IPS-20b (cell line): ENCODE measurements around the gene FHOD3.

Source experiments
- H3K27ac ChIP-seq: one replicate; pipeline ENCODE4 v1.5.1; 2013; ENCODE audit warnings: low read length
- H3K27me3 ChIP-seq: 2 replicates; pipeline ENCODE4 v1.6.1; 2013; ENCODE audit warnings: mild to moderate bottlenecking, low read length, inconsistent platforms; ENCODE audit not compliant: insufficient read depth
- H3K36me3 ChIP-seq: 2 replicates; pipeline ENCODE4 v1.6.1; 2013; ENCODE audit warnings: low read depth, mild to moderate bottlenecking, inconsistent platforms, low read length, moderate library complexity; ENCODE audit not compliant: insufficient read depth
- H3K4me1 ChIP-seq: 2 replicates; pipeline ENCODE4 v1.6.1; 2013; ENCODE audit warnings: mild to moderate bottlenecking, control low read depth, inconsistent platforms, low read length, moderate library complexity; ENCODE audit not compliant: insufficient read depth
- H3K4me3 ChIP-seq: 2 replicates; pipeline ENCODE4 v1.5.1; 2013; ENCODE audit warnings: mild to moderate bottlenecking, low read length, inconsistent platforms
- H3K9ac ChIP-seq: 2 replicates; pipeline ENCODE4 v1.6.1; 2013; ENCODE audit warnings: low read depth, mild to moderate bottlenecking, inconsistent platforms, low read length, moderate library complexity
- H3K9me3 ChIP-seq: 2 replicates; pipeline ENCODE4 v1.6.1; 2013; ENCODE audit warnings: mild to moderate bottlenecking, low read depth, low read length, inconsistent platforms; ENCODE audit not compliant: insufficient read depth

The FHOD3 gene

GRCh38 chr18:36702401-36703013 lies 405.0 kb downstream of the FHOD3 start:
- no peaks in the 10 kb centered on the region for H3K36me3 ChIP-seq
- no peaks in the 10 kb centered on the region for H3K4me1 ChIP-seq
- H3K9ac ChIP-seq = no peak overlapping the region
- H3K27me3 ChIP-seq = no peaks in the 10 kb centered on the region
- H3K9me3 ChIP-seq = no peaks in the 10 kb centered on the region
- H3K27ac ChIP-seq = no peak overlapping the region
- H3K4me3 ChIP-seq = no peak overlapping the region

DNA sequence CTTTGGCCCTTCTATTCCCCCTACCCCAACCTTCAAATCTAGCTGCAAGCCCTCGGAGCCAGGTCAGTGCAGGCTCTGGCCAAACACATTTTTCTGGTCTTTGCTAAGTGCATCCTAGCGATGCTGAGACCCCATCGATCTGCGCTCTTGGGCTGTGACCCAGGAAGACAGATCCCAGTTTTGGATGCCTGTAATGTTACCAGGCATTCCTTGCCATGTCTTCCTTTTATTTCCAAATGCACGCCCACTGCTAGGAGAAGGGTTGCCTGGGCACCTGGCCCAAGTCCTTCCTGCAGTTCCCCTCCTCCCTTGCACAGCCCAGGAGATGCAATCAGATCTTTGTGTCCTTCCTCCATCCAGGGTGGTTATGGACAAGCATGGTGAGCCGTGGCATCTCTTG lies 406.6 kb downstream of the FHOD3 start:
- Histone ChIP-seq H3K9ac (no peak overlapping the region), H3K4me1 (no peaks in the 10 kb centered on the region), H3K36me3 (no peaks in the 10 kb centered on the region), H3K27ac (no peak overlapping the region), H3K4me3 (no peak overlapping the region), H3K9me3 (no peaks in the 10 kb centered on the region), H3K27me3 (no peaks in the 10 kb centered on the region)

GRCh38 chr18:36706134-36706881 lies 408.8 kb downstream of the FHOD3 start:
- H3K27me3 ChIP-seq = no peaks in the 10 kb centered on the region
- H3K4me3 ChIP-seq = no peak overlapping the region
- no peak overlapping the region for H3K9ac ChIP-seq
- H3K9me3 ChIP-seq = no peaks in the 10 kb centered on the region
- no peaks in the 10 kb centered on the region for H3K36me3 ChIP-seq
- H3K4me1 ChIP-seq = no peaks in the 10 kb centered on the region
- H3K27ac ChIP-seq = no peak overlapping the region

GRCh38 chr18:36708366-36708765 lies 410.9 kb downstream of the FHOD3 start:
- no peak overlapping the region for H3K27ac ChIP-seq
- no peaks in the 10 kb centered on the region for H3K27me3 ChIP-seq
- H3K9me3 ChIP-seq = no peaks in the 10 kb centered on the region
- H3K9ac ChIP-seq = no peak overlapping the region
- no peak overlapping the region for H3K4me3 ChIP-seq
- no peaks in the 10 kb centered on the region for H3K36me3 ChIP-seq
- H3K4me1 ChIP-seq = no peaks in the 10 kb centered on the region

GRCh38 chr18:36709315-36709714 lies 411.8 kb downstream of the FHOD3 start:
- H3K36me3 ChIP-seq = no peaks in the 10 kb centered on the region
- H3K9ac ChIP-seq = no peak overlapping the region
- no peak overlapping the region for H3K27ac ChIP-seq
- no peak overlapping the region for H3K4me3 ChIP-seq
- H3K27me3 ChIP-seq = no peaks in the 10 kb centered on the region
- no peaks in the 10 kb centered on the region for H3K4me1 ChIP-seq
- H3K9me3 ChIP-seq = no peaks in the 10 kb centered on the region

- H3K27me3 ChIP-seq = no peaks in the 10 kb centered on the region
- H3K27ac ChIP-seq = no peak overlapping the region
- no peak overlapping the region for H3K4me3 ChIP-seq
- no peak overlapping the region for H3K9ac ChIP-seq
- H3K4me1 ChIP-seq = no peaks in the 10 kb centered on the region
- no peaks in the 10 kb centered on the region for H3K36me3 ChIP-seq
- H3K9me3 ChIP-seq = no peaks in the 10 kb centered on the region
Measured at GRCh38 chr18:36711014-36711725, 413.7 kb downstream of the FHOD3 start.

DNA sequence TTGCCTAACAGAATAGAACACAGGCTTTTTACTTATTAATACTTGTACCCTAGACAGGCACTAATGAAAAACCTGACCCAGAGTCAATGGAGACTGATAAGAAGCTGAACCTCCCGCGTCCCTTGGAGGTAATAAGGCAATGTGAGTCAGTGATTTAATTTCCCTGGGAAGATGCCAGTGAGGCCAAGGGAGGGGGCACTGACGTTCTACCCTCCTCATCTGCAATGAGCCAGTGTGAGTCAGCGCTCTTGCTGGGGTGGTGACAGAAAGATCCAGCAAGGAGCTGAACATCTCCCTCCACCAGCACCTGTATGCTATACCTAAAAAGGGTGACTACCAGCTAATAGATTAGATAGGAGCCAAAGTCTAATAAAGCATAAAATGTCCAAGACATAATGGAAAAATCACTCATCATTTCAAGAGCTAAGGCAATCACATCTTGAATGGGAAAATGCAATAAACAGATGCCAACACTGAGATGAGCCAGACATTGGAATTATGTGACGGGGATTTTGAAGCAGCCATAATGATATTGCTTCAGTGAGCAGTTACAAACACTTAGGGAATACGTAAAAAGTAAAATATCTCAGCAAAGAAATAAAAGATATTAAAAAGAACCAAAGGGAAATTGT lies 414.4 kb downstream of the FHOD3 start:
- H3K27ac ChIP-seq = no peak overlapping the region
- H3K4me1 ChIP-seq = no peaks in the 10 kb centered on the region
- H3K27me3 ChIP-seq = no peaks in the 10 kb centered on the region
- H3K9me3 ChIP-seq = no peaks in the 10 kb centered on the region
- no peaks in the 10 kb centered on the region for H3K36me3 ChIP-seq
- no peak overlapping the region for H3K4me3 ChIP-seq
- H3K9ac ChIP-seq = no peak overlapping the region

- Histone ChIP-seq H3K9ac (no peak overlapping the region), H3K9me3 (no peaks in the 10 kb centered on the region), H3K27ac (no peak overlapping the region), H3K4me3 (no peak overlapping the region), H3K36me3 (no peaks in the 10 kb centered on the region; the same call in 1 of the 2 replicates), H3K4me1 (no peaks in the 10 kb centered on the region), H3K27me3 (no peaks in the 10 kb centered on the region)
Measured at GRCh38 chr18:36714476-36714875, 417.0 kb downstream of the FHOD3 start.

DNA sequence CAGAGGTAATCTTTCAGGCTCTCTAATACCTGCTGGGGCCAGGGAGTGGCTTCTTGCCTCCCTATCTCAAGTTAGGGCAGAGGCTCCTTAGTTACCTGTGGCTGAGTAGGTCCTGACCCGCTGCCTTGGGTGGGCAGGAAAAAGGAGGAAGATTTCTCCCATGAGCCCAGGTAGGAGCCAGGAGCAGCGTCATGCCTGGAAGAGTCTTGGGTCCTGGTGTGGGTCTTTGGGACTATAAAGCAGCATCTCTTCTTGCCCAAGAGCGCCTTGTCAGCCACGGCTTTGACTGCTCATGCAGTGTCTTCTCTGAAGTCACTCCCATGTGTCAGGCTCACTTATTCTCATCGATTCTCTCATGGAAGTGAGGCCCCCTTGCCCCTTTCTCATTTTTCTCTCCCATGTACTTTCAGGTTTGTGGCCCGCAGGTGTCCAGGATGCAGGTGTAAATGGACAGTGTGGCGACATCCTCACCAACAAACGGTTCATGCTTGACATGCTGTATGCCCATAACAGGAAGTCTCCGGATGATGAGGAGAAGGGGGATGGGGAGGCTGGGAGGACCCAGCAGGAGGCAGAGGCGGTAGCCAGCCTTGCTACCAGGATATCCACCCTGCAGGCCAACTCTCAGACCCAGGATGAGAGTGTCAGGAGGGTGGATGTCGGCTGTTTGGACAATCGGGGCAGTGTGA lies 420.1 kb downstream of the FHOD3 start:
- H3K27me3 ChIP-seq = no peaks in the 10 kb centered on the region
- H3K9ac ChIP-seq = no peak overlapping the region
- H3K36me3 ChIP-seq = no peaks in the 10 kb centered on the region; the same call in 1 of the 2 replicates
- no peaks in the 10 kb centered on the region for H3K9me3 ChIP-seq
- H3K4me3 ChIP-seq = no peak overlapping the region
- H3K4me1 ChIP-seq = no peaks in the 10 kb centered on the region
- no peak overlapping the region for H3K27ac ChIP-seq

GRCh38 chr18:36718705-36719328 lies 421.3 kb downstream of the FHOD3 start:
- no peak overlapping the region for H3K27ac ChIP-seq
- H3K4me3 ChIP-seq = no peak overlapping the region
- H3K9ac ChIP-seq = no peak overlapping the region
- H3K36me3 ChIP-seq = no peaks in the 10 kb centered on the region; the same call in 1 of the 2 replicates
- H3K4me1 ChIP-seq = no peaks in the 10 kb centered on the region
- no peaks in the 10 kb centered on the region for H3K27me3 ChIP-seq
- no peaks in the 10 kb centered on the region for H3K9me3 ChIP-seq

- Histone ChIP-seq H3K9me3 (no peaks in the 10 kb centered on the region), H3K9ac (no peak overlapping the region; the same call in 1 of the 2 replicates), H3K36me3 (no peaks in the 10 kb centered on the region; the same call in 1 of the 2 replicates), H3K4me3 (no peak overlapping the region), H3K27ac (no peak overlapping the region), H3K4me1 (no peaks in the 10 kb centered on the region), H3K27me3 (no peaks in the 10 kb centered on the region)
Measured at GRCh38 chr18:36719630-36720029, 422.1 kb downstream of the FHOD3 start.
